HepG2 (cell line): Measurements from ENCODE around the gene CCDC136. TPM values are rescaled to one million over a fixed set of nuclear protein-coding genes. Genes with fewer than 3 reads are reported as not detected.

Experiments
- ATAC-seq: fragments of 200-7000 bp; cut with Tn5 transposase; 3 replicates; pipeline ENCODE4 v1.9.1; 2020; ENCODE audit warnings: mild to moderate bottlenecking, moderate library complexity
- BruUV-seq: library from RNA; stranded (reverse); fragments of 400-500 nt; replicated peaks from 2 replicates; lab custom pipeline; 2021; lab: Mats Ljungman, UMichigan
- CTCF ChIA-PET: fragments of 300-600 bp; formaldehyde crosslinking; extraction: SDS; loops from one replicate; lab custom pipeline; 2021; ENCODE audit warnings: low total read pairs, inconsistent platforms, low intra/inter-chr PET ratio; lab: Yijun Ruan, JAX
- POLR2A ChIA-PET: fragments of 350-600 bp; sonication (Branson Sonifier 250); formaldehyde crosslinking; loops from one replicate; lab custom pipeline; 2020; ENCODE audit warnings: antibody characterized with exemption, inconsistent platforms; lab: Yijun Ruan, JAX
- DNase-seq: peaks from one replicate; pipeline ENCODE4 v3.0.0-alpha.2; 2015; ENCODE audit warnings: low spot score
- FAIRE-seq: peaks from 3 replicates; lab custom pipeline; 2011; peaks lifted over from hg19 to GRCh38; lab: Jason Lieb, UNC
- H2AFZ ChIP-seq: one replicate; pipeline ENCODE4 v1.6.1; 2011; ENCODE audit warnings: low read length, inconsistent platforms
- H3K27ac ChIP-seq: fragments of 300-600 bp; 3 replicates; pipeline ENCODE4 v1.8.0; 2011; ENCODE audit warnings: mixed run types, mild to moderate bottlenecking, mixed read lengths, low read length, inconsistent platforms; ENCODE audit not compliant: insufficient read depth; ENCODE audit errors: extremely low read length
- H3K27me3 ChIP-seq, 2 experiments: fragments of 200-600 bp in 1 of 2; 2 replicates in 1 of 2; 3 replicates in 1 of 2; pipeline versions ENCODE4 v1.6.0 to v1.8.0; 2011; ENCODE audit warnings: low read length in 2 of 2, mild to moderate bottlenecking in 2 of 2, moderate library complexity in 2 of 2, inconsistent platforms in 1 of 2; ENCODE audit not compliant: insufficient read depth in 2 of 2, control insufficient read depth in 1 of 2
- H3K36me3 ChIP-seq, 2 experiments: fragments of 200-600 bp in 1 of 2; replicated peaks in 1 of 2; 2 replicates in 1 of 2; 3 replicates in 1 of 2; pipeline versions ENCODE4 v1.5.1 to v1.8.0; 2011; ENCODE audit warnings: low read length in 2 of 2, inconsistent platforms in 1 of 2; ENCODE audit not compliant: insufficient read depth in 2 of 2, control insufficient read depth in 1 of 2
- H3K4me1 ChIP-seq: 2 replicates; pipeline ENCODE4 v1.5.1; 2012; ENCODE audit warnings: low read length, inconsistent platforms; ENCODE audit not compliant: insufficient read depth
- H3K4me2 ChIP-seq: 2 replicates; pipeline ENCODE4 v1.6.0; 2011; ENCODE audit warnings: low read depth, low read length, inconsistent platforms
- H3K4me3 ChIP-seq, 3 experiments: fragments of 200-600 bp in 1 of 3; sonication (generic), shearing (Covaris generic) in 1 of 3; replicated peaks in 1 of 3; 2 replicates each; pipeline ENCODE4 v1.5.1; 2011 to 2016; ENCODE audit warnings: low read length in 3 of 3, inconsistent platforms in 2 of 3, low read depth in 2 of 3, mild to moderate bottlenecking in 2 of 3, control low read depth in 1 of 3, mixed read lengths in 1 of 3; ENCODE audit not compliant: insufficient read depth in 1 of 3
- H3K79me2 ChIP-seq: one replicate; pipeline ENCODE4 v1.6.1; 2011; ENCODE audit warnings: low read length, inconsistent platforms; ENCODE audit not compliant: insufficient read depth
- H3K9ac ChIP-seq: 2 replicates; pipeline ENCODE4 v1.6.0; 2011; ENCODE audit warnings: mild to moderate bottlenecking, low read depth, low read length, inconsistent platforms; ENCODE audit not compliant: insufficient read depth
- H3K9me3 ChIP-seq: 2 replicates; pipeline ENCODE4 v1.5.1; 2012; ENCODE audit warnings: mild to moderate bottlenecking, low read length
- H4K20me1 ChIP-seq: 2 replicates; pipeline ENCODE4 v1.6.0; 2011; ENCODE audit warnings: inconsistent platforms, mild to moderate bottlenecking, low read length, moderate library complexity; ENCODE audit not compliant: insufficient read depth
- CBX2 ChIP-seq, 2 experiments: fragments of 200-600 bp in 1 of 2; sonication (generic); formaldehyde crosslinking in 1 of 2; IDR thresholded peaks; 2 replicates each; pipeline versions ENCODE4 v1.7.0 to v1.8.1; 2018 to 2022; ENCODE audit warnings: low read depth in 2 of 2, low read length in 1 of 2, mild to moderate bottlenecking in 1 of 2, missing genetic modification reagents in 1 of 2
- NBN ChIP-seq: fragments of 450-650 bp; conservative IDR thresholded peaks from 2 replicates; pipeline ENCODE4 v1.6.1; 2017
- NR2C2 ChIP-seq: sonication (generic); formaldehyde crosslinking; IDR thresholded peaks from 2 replicates; pipeline ENCODE4 v1.4.0; 2020; ENCODE audit warnings: missing genetic modification reagents, mild to moderate bottlenecking, moderate library complexity, borderline replicate concordance
- PCBP2 ChIP-seq: fragments of 200-400 bp; formaldehyde crosslinking; optimal IDR thresholded peaks from 2 replicates; pipeline ENCODE3; 2018; ENCODE audit warnings: low read length, low read depth; ENCODE audit not compliant: poor library complexity, severe bottlenecking
- RBM39 ChIP-seq: fragments of 200-400 bp; formaldehyde crosslinking; IDR thresholded peaks from one replicate; pipeline ENCODE4 v1.6.1; 2018; ENCODE audit warnings: antibody characterized with exemption, mild to moderate bottlenecking, low read depth, low read length; ENCODE audit not compliant: poor library complexity, severe bottlenecking
- SNAPC2 ChIP-seq: sonication (generic); formaldehyde crosslinking; IDR thresholded peaks from 2 replicates; pipeline ENCODE4 v1.8.1; 2022; ENCODE audit warnings: mild to moderate bottlenecking, missing genetic modification reagents
- ZBTB26 ChIP-seq: IDR thresholded peaks from 2 replicates; pipeline ENCODE4 v1.6.1; 2016; ENCODE audit warnings: missing compliant biosample characterization, missing genetic modification reagents, borderline replicate concordance
- ZGPAT ChIP-seq: IDR thresholded peaks from 2 replicates; pipeline ENCODE4 v1.6.1; 2016; ENCODE audit warnings: mild to moderate bottlenecking
- ZNF251 ChIP-seq: sonication (generic); formaldehyde crosslinking; IDR thresholded peaks from 2 replicates; pipeline ENCODE4 v1.9.0; 2021; ENCODE audit warnings: mild to moderate bottlenecking, missing genetic modification reagents
- WGBS: methylation state at CpG from one replicate; pipeline ENCODE4 v1.1.6; 2017; ENCODE audit warnings: low lambda C conversion rate; 5-methylcytosine and 5-hydroxymethylcytosine counted together
- in situ Hi-C: cut with HindIII; loops from 2 replicates; pipeline ENCODE4 v1.10.0; 2017; ENCODE audit warnings: low pct_unique_long_range_greater_than_20kb; ENCODE audit not compliant: extremely low pct_ligation_motif_present
- intact Hi-C: fragments of 100-400 bp; cut with micrococcal nuclease; formaldehyde crosslinking; loops from one replicate; pipeline ENCODE4 v1.10.0; 2022; ENCODE audit not compliant: unreplicated experiment
- polyA plus RNA-seq, 8 experiments: library from polyadenylated mRNA; depleted of rRNA in 3 of 8; stranded (reverse) in 7 of 8; unstranded in 1 of 8; fragments of >200 nt; fragmentation: Illumina TruSeq in 4 of 8; extraction: Trizol in 4 of 8; gene quantifications; 2 replicates each; pipeline versions ENCODE4 v1.2.1 to v1.2.3, GENCODE V29; 2011 to 2016; ENCODE audit warnings: low read depth in 4 of 8, missing spikeins in 1 of 8, mixed read lengths in 1 of 8; ENCODE audit not compliant: insufficient read depth in 1 of 8
- total RNA-seq, 5 experiments: library from RNA; depleted of rRNA; stranded (reverse); fragments of >200 nt; fragmentation: Illumina TruSeq; extraction: Trizol; gene quantifications; 2 replicates each; pipeline ENCODE4 v1.2.3, GENCODE V29; 2016; ENCODE audit warnings: low read depth in 1 of 5
- TF ChIP-seq, protein P1 (sequence below): sonication (generic); formaldehyde crosslinking; IDR thresholded peaks from 2 replicates; pipeline ENCODE4 v1.9.0; 2021; ENCODE audit warnings: missing genetic modification reagents, borderline replicate concordance
- TF ChIP-seq, protein P2 (sequence below): sonication (generic); formaldehyde crosslinking; IDR thresholded peaks from 2 replicates; pipeline ENCODE4 v1.4.0; 2020; ENCODE audit warnings: missing genetic modification reagents

Gene CCDC136
- total and polyA plus RNA-seq, 2 of the 13 experiments (the other 11 are each of a cell fraction or from before 2014, with no cell fraction given), result 0.04 to 0.38 TPM

DNA sequence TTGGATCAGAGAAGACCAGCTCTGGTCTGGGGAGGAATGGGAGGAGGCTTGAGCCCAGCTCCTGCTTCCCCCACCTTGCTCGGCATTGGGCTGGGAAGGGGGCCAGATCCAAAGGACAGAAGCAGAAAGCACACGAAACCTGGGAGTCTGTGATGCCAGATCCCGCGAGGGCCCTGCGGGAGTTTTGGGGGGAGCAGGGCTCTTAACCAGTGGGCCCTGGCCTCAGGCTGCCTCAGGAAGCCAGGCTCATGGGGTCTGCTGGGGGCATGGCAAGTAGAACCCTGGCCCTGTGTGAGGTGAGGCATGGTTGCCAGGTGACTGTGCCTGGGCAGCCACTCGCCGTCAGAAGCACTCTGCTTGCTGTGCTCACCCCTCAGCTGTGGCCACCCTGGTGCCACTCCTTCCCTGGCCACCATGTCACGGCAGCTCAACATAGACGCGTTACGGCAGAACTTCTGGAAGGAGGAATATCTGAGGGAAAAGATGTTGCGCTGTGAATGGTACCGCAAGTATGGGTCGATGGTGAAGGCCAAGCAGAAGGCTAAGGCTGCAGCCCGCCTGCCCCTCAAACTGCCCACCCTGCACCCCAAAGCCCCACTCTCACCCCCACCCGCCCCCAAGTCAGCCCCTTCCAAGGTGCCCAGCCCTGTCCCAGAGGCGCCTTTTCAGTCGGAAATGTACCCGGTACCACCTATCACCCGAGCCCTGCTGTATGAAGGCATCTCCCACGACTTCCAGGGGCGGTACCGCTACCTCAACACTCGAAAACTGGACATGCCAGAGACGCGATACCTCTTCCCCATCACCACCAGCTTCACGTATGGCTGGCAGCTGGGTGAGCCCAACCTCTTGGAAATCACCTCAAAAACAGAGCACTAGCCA lies 74.5 kb downstream of the CCDC136 start:
- H3K27me3 ChIP-seq, result peaks cover 2 to 11% of the 10 kb centered on the region in 2 experiments; a peak in 3 of 5 replicates
- no peak overlapping the region for H2AFZ ChIP-seq
- no peak overlapping the region for H3K4me2 ChIP-seq
- peaks cover 11% of the 10 kb centered on the region for H3K79me2 ChIP-seq
- DNase-seq, result no peak
- FAIRE-seq, result no peak
- in situ Hi-C loops (no loop called here), intact Hi-C loops (loop anchor here (10.0 kb wide), 1 partner anchor 81 kb away; no protein-coding TSS in a partner anchor)
- POLR2A ChIA-PET, result no interaction called here
- no peak for ATAC-seq
- H3K9me3 ChIP-seq, result no peaks in the 10 kb centered on the region
- no peak overlapping the region for H3K4me3 ChIP-seq
- H3K36me3 ChIP-seq, result peaks cover 0 to 5% of the 10 kb centered on the region in 2 experiments; a peak in 2 of 5 replicates
- no peak overlapping the region for H3K9ac ChIP-seq
- peaks cover 40% of the 10 kb centered on the region for H3K4me1 ChIP-seq
- H3K27ac ChIP-seq, result no peak overlapping the region
- 96% methylated on average over 27 of the region's 27 CpGs for WGBS
- H4K20me1 ChIP-seq, result no peaks in the 10 kb centered on the region; the same call in 1 of the 2 replicates
- CTCF ChIA-PET, result no interaction called here
- BruUV-seq, result no TSS peak
- TF ChIP-seq CBX2 (IDR thresholded peaks at IDR 0.05; ENCODE audit: low read depth, low read length), result no peak
- TF ChIP-seq CBX2 (CRISPR knock-in tag; IDR thresholded peaks at IDR 0.05; ENCODE audit: low read depth), result no peak
- no peak for TF ChIP-seq NBN
- TF ChIP-seq ZBTB26 (CRISPR knock-in tag), result no peak
- TF ChIP-seq ZNF251 (CRISPR knock-in tag), result no peak
- no peak for TF ChIP-seq RBM39
- TF ChIP-seq, protein P1, sequence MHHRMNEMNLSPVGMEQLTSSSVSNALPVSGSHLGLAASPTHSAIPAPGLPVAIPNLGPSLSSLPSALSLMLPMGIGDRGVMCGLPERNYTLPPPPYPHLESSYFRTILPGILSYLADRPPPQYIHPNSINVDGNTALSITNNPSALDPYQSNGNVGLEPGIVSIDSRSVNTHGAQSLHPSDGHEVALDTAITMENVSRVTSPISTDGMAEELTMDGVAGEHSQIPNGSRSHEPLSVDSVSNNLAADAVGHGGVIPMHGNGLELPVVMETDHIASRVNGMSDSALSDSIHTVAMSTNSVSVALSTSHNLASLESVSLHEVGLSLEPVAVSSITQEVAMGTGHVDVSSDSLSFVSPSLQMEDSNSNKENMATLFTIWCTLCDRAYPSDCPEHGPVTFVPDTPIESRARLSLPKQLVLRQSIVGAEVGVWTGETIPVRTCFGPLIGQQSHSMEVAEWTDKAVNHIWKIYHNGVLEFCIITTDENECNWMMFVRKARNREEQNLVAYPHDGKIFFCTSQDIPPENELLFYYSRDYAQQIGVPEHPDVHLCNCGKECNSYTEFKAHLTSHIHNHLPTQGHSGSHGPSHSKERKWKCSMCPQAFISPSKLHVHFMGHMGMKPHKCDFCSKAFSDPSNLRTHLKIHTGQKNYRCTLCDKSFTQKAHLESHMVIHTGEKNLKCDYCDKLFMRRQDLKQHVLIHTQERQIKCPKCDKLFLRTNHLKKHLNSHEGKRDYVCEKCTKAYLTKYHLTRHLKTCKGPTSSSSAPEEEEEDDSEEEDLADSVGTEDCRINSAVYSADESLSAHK (CRISPR knock-in tag), result no peak
- no peak for TF ChIP-seq NR2C2
- TF ChIP-seq SNAPC2 (CRISPR knock-in tag), result no peak
- TF ChIP-seq, protein P2, sequence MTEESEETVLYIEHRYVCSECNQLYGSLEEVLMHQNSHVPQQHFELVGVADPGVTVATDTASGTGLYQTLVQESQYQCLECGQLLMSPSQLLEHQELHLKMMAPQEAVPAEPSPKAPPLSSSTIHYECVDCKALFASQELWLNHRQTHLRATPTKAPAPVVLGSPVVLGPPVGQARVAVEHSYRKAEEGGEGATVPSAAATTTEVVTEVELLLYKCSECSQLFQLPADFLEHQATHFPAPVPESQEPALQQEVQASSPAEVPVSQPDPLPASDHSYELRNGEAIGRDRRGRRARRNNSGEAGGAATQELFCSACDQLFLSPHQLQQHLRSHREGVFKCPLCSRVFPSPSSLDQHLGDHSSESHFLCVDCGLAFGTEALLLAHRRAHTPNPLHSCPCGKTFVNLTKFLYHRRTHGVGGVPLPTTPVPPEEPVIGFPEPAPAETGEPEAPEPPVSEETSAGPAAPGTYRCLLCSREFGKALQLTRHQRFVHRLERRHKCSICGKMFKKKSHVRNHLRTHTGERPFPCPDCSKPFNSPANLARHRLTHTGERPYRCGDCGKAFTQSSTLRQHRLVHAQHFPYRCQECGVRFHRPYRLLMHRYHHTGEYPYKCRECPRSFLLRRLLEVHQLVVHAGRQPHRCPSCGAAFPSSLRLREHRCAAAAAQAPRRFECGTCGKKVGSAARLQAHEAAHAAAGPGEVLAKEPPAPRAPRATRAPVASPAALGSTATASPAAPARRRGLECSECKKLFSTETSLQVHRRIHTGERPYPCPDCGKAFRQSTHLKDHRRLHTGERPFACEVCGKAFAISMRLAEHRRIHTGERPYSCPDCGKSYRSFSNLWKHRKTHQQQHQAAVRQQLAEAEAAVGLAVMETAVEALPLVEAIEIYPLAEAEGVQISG (CRISPR knock-in tag), result no peak
- no peak for TF ChIP-seq ZGPAT (CRISPR knock-in tag)
- no peak for TF ChIP-seq PCBP2
